GM21360 (cell line): ENCODE data around the gene TRIM15.
"Not testable (repeated sequence)": the region's sequence is repeated elsewhere in the genome, so short reads cannot be mapped to it uniquely, and the experiment has no call there.

ENCODE experiments used
- ATAC-seq: cut with Tn5 transposase; IDR thresholded peaks from one replicate; pipeline ENCODE4 v1.9.1; 2021; ENCODE audit warnings: mild to moderate bottlenecking, moderate library complexity; ENCODE audit not compliant: unreplicated experiment

Gene TRIM15

GRCh38 chr6:30195951-30196350 lies 32.6 kb downstream of the TRIM15 start:
- ATAC-seq: no peak

- ATAC-seq: no peak
Observed at GRCh38 chr6:30196376-30196775, 33.0 kb downstream of the TRIM15 start.

GRCh38 chr6:30198166-30199084 lies 35.1 kb downstream of the TRIM15 start:
- no peak for ATAC-seq

- no peak for ATAC-seq
Observed at GRCh38 chr6:30200551-30201281, 37.4 kb downstream of the TRIM15 start.

GRCh38 chr6:30202366-30202765 lies 39.0 kb downstream of the TRIM15 start:
- ATAC-seq: no peak

- ATAC-seq: no peak
Observed at GRCh38 chr6:30204116-30204515, 40.8 kb downstream of the TRIM15 start.

- ATAC-seq: no peak
Observed at GRCh38 chr6:30206152-30206551, 42.8 kb downstream of the TRIM15 start.

- ATAC-seq: no peak
Observed at GRCh38 chr6:30206799-30207618, 43.7 kb downstream of the TRIM15 start.

- no peak for ATAC-seq
Observed at GRCh38 chr6:30207619-30208295, 44.4 kb downstream of the TRIM15 start.

GRCh38 chr6:30211306-30211705 lies 48.0 kb downstream of the TRIM15 start:
- no peak for ATAC-seq

- no peak for ATAC-seq
Observed at GRCh38 chr6:30211899-30212298, 48.6 kb downstream of the TRIM15 start.

- peak; percentile 79 for ATAC-seq
Observed at GRCh38 chr6:30212865-30213666, 49.7 kb downstream of the TRIM15 start, which contains the start of gene TRIM26. Gene TRIM26, minus strand, starts transcription at chr6:30213406. Its CDS starts 14,303 bp downstream, at chr6:30199103.

- ATAC-seq: no peak
Observed at GRCh38 chr6:30213667-30213956, 50.3 kb downstream of the TRIM15 start.

GRCh38 chr6:30213957-30214656 lies 50.8 kb downstream of the TRIM15 start:
- ATAC-seq: peak; percentile 43

GRCh38 chr6:30214657-30214982 lies 51.3 kb downstream of the TRIM15 start:
- ATAC-seq: no peak

GRCh38 chr6:30216096-30216495 lies 52.8 kb downstream of the TRIM15 start:
- no peak for ATAC-seq

GRCh38 chr6:30219244-30219643 lies 55.9 kb downstream of the TRIM15 start:
- no peak for ATAC-seq

GRCh38 chr6:30221395-30221794 lies 58.0 kb downstream of the TRIM15 start:
- ATAC-seq: not testable (repeated sequence)

GRCh38 chr6:30221956-30222355 lies 58.6 kb downstream of the TRIM15 start:
- ATAC-seq: not testable (repeated sequence)
